Panc1 (cell line): ENCODE measurements around the gene TBC1D7. TPM values are rescaled to one million over a fixed set of nuclear protein-coding genes. Genes with fewer than 3 reads are reported as not detected.

Experiments used
- ATAC-seq: fragments of 200-7000 bp; cut with Tn5 transposase; 2 replicates; pipeline ENCODE4 v1.9.1; 2020; ENCODE audit warnings: mild to moderate bottlenecking, moderate library complexity
- BruUV-seq: library from RNA; stranded (reverse); fragments of 400-500 nt; replicated peaks from 2 replicates; lab custom pipeline; 2021; lab: Mats Ljungman, UMichigan
- CTCF ChIA-PET: fragments of 300-600 bp; sonication (Branson Sonifier 250); formaldehyde crosslinking; loops from one replicate; lab custom pipeline; 2022; ENCODE audit warnings: antibody characterized with exemption; lab: Charles Lee
- POLR2A ChIA-PET: fragments of 300-600 bp; sonication (Branson Sonifier 250); formaldehyde crosslinking; loops from one replicate; lab custom pipeline; 2022; ENCODE audit warnings: antibody characterized with exemption; lab: Charles Lee
- DNase-seq: peaks from one replicate; pipeline ENCODE4 v3.0.0-alpha.2; 2010; ENCODE audit warnings: low read depth, low spot score
- H3K27ac ChIP-seq: 2 replicates; pipeline ENCODE4 v1.5.1; 2011; ENCODE audit warnings: mild to moderate bottlenecking, low read length, inconsistent platforms
- H3K27me3 ChIP-seq: fragments of 200-500 bp; sonication (Bioruptor generic); 2 replicates; pipeline ENCODE4 v1.6.0; 2014; ENCODE audit warnings: low read length, inconsistent platforms; ENCODE audit not compliant: control insufficient read depth, insufficient read depth
- H3K36me3 ChIP-seq: fragments of 200-500 bp; sonication (Bioruptor generic); 2 replicates; pipeline ENCODE4 v1.5.1; 2014; ENCODE audit warnings: inconsistent platforms, mild to moderate bottlenecking, low read length, moderate library complexity; ENCODE audit not compliant: control insufficient read depth, insufficient read depth
- H3K4me1 ChIP-seq: 2 replicates; pipeline ENCODE4 v1.5.1; 2011; ENCODE audit warnings: inconsistent platforms, mild to moderate bottlenecking, low read length, moderate library complexity; ENCODE audit not compliant: control insufficient read depth, insufficient read depth
- H3K4me3 ChIP-seq, 2 experiments: 2 replicates each; pipeline ENCODE4 v1.5.1; 2011 to 2012; ENCODE audit warnings: low read depth in 2 of 2, low read length in 2 of 2, mild to moderate bottlenecking in 2 of 2, inconsistent platforms in 1 of 2, moderate library complexity in 1 of 2
- H3K9me3 ChIP-seq: fragments of 200-500 bp; sonication (Bioruptor generic); 2 replicates; pipeline ENCODE4 v1.5.1; 2014; ENCODE audit warnings: low read depth, mild to moderate bottlenecking, inconsistent platforms, low read length, moderate library complexity; ENCODE audit not compliant: control insufficient read depth, insufficient read depth
- CTCF ChIP-seq: fragments of 450-650 bp; IDR thresholded peaks from 2 replicates; pipeline ENCODE4 v1.5.1; 2017; ENCODE audit warnings: mild to moderate bottlenecking
- POLR2AphosphoS5 ChIP-seq: IDR thresholded peaks from 2 replicates; pipeline ENCODE4 v1.6.1; 2012; ENCODE audit warnings: mild to moderate bottlenecking, low read depth, low read length, moderate library complexity
- REST ChIP-seq, 2 experiments: IDR thresholded peaks; 2 replicates each; pipeline ENCODE4 v1.6.1; 2011 to 2012; ENCODE audit warnings: low read depth in 2 of 2, control low read depth in 1 of 2, low read length in 1 of 2, mild to moderate bottlenecking in 1 of 2, moderate library complexity in 1 of 2; ENCODE audit not compliant: insufficient read depth in 1 of 2
- SIN3A ChIP-seq: IDR thresholded peaks from 2 replicates; pipeline ENCODE4 v1.6.1; 2012; ENCODE audit warnings: low read depth, mild to moderate bottlenecking, low read length, moderate library complexity, borderline replicate concordance; ENCODE audit not compliant: insufficient read depth
- TCF7L2 ChIP-seq: IDR thresholded peaks from 2 replicates; pipeline ENCODE4 v1.6.1; 2011; ENCODE audit warnings: mild to moderate bottlenecking, low read depth, low read length, inconsistent platforms
- in situ Hi-C: cut with HindIII; loops from 2 replicates; pipeline ENCODE4 v1.10.0; 2016; ENCODE audit warnings: low sequenced_read_pairs, low pct_unique_long_range_greater_than_20kb
- intact Hi-C: fragments of 100-400 bp; cut with micrococcal nuclease; formaldehyde crosslinking; loops from one replicate; pipeline ENCODE4 v1.10.0; 2022; ENCODE audit not compliant: unreplicated experiment
- total RNA-seq: library from RNA; stranded (reverse); gene quantifications from one replicate; pipeline ENCODE4 v1.2.1, GENCODE V29; 2021; ENCODE audit not compliant: unreplicated experiment

TBC1D7 gene
- total RNA-seq, 1 experiment from 2014 or later, result 27.0 TPM

- ChIA-PET POLR2A (no interaction called here), CTCF (no interaction called here)
- no peaks in the 10 kb centered on the region for H3K9me3 ChIP-seq
- H3K36me3 ChIP-seq, result peaks cover 12% of the 10 kb centered on the region
- in situ Hi-C loops, result no loop called here
- H3K27me3 ChIP-seq, result no peaks in the 10 kb centered on the region
- BruUV-seq, result no TSS peak
- H3K4me3 ChIP-seq, result no peak overlapping the region
- DNase-seq (no peak), ATAC-seq (no peak)
- intact Hi-C loops, result no loop called here
- TF ChIP-seq REST (IDR thresholded peaks at IDR 0.05; ENCODE audit: insufficient read depth in 1 of 2, low read depth in 2 of 2, low read length in 1 of 2), result no peak
- no peak for TF ChIP-seq CTCF
- H3K27ac ChIP-seq, result no peak overlapping the region
- no peaks in the 10 kb centered on the region for H3K4me1 ChIP-seq
Measured at GRCh38 chr6:13319891-13320564, 8.3 kb downstream of the TBC1D7 start.

- ATAC-seq, result no peak
- in situ Hi-C loops (no loop called here), intact Hi-C loops (no loop called here)
- ChIA-PET CTCF (no interaction called here), POLR2A (no interaction called here)
- no peak for TF ChIP-seq SIN3A
- TF ChIP-seq CTCF, result no peak
- no peak for TF ChIP-seq REST (IDR thresholded peaks at IDR 0.05; ENCODE audit: insufficient read depth in 1 of 2, low read depth in 2 of 2, low read length in 1 of 2)
- no peak for TF ChIP-seq POLR2AphosphoS5
- no peak for TF ChIP-seq TCF7L2
- no peaks in the 10 kb centered on the region for H3K9me3 ChIP-seq
- no peak overlapping the region for H3K4me3 ChIP-seq
- H3K27me3 ChIP-seq, result no peaks in the 10 kb centered on the region
- no peaks in the 10 kb centered on the region for H3K4me1 ChIP-seq
- peaks cover 12% of the 10 kb centered on the region for H3K36me3 ChIP-seq
- BruUV-seq, result no TSS peak
- H3K27ac ChIP-seq, result no peak overlapping the region
- no peak for DNase-seq
Measured at GRCh38 chr6:13318821-13319220, 9.5 kb downstream of the TBC1D7 start.
